SK-N-SH (cell line): Measurements from ENCODE around the gene COL8A1.
A peak's percentile ranks its signal among the peaks of the same experiment; 100 is the strongest.

Experiments
- ELF1 ChIP-seq: IDR thresholded peaks from 2 replicates; pipeline ENCODE4 v1.4.0; 2012
- EP300 ChIP-seq, 2 experiments: IDR thresholded peaks; 2 replicates each; pipeline versions ENCODE4 v1.4.0 to v1.6.1; 2012; ENCODE audit warnings: borderline replicate concordance in 1 of 2, low read depth in 1 of 2, low read length in 1 of 2
- EZH2phosphoT487 ChIP-seq: fragments of 200-600 bp; sonication (generic); IDR thresholded peaks from 2 replicates; pipeline ENCODE4 v1.6.1; 2017; ENCODE audit warnings: low read depth, mixed run types, mild to moderate bottlenecking, antibody characterized with exemption, moderate library complexity, borderline replicate concordance
- FOXJ3 ChIP-seq: sonication (generic); formaldehyde crosslinking; IDR thresholded peaks from 2 replicates; pipeline ENCODE4 v1.5.1; 2020; ENCODE audit warnings: mild to moderate bottlenecking, missing genetic modification reagents
- FOXM1 ChIP-seq: IDR thresholded peaks from 2 replicates; pipeline ENCODE4 v1.4.0; 2012; ENCODE audit warnings: low read depth, mild to moderate bottlenecking
- GABPA ChIP-seq: IDR thresholded peaks from 2 replicates; pipeline ENCODE4 v1.4.0; 2012; ENCODE audit warnings: low read depth, mild to moderate bottlenecking
- JUND ChIP-seq: IDR thresholded peaks from 2 replicates; pipeline ENCODE4 v1.4.0; 2012
- NFIC ChIP-seq: IDR thresholded peaks from 2 replicates; pipeline ENCODE4 v1.4.0; 2012; ENCODE audit warnings: borderline replicate concordance
- NRF1 ChIP-seq: IDR thresholded peaks from 2 replicates; pipeline ENCODE4 v1.6.1; 2012; ENCODE audit warnings: low read depth, mild to moderate bottlenecking, low read length
- POLR2AphosphoS5 ChIP-seq: IDR thresholded peaks from 2 replicates; pipeline ENCODE4 v1.6.1; 2012; ENCODE audit warnings: low read depth, low read length
- SMC3 ChIP-seq: IDR thresholded peaks from 2 replicates; pipeline ENCODE4 v1.6.1; 2012; ENCODE audit warnings: low read depth, low read length, improper control_type of control experiment
- TF ChIP-seq, protein P1 (sequence below): fragments of 200-600 bp; sonication (generic); IDR thresholded peaks from 2 replicates; pipeline ENCODE4 v1.6.1; 2017; ENCODE audit warnings: antibody characterized with exemption, mild to moderate bottlenecking, moderate library complexity
- TF ChIP-seq, protein P2 (sequence below): IDR thresholded peaks from 2 replicates; pipeline ENCODE4 v1.4.0; 2012; ENCODE audit warnings: low read depth
- TF ChIP-seq, protein P3 (sequence below): IDR thresholded peaks from 2 replicates; pipeline ENCODE4; 2012

DNA sequence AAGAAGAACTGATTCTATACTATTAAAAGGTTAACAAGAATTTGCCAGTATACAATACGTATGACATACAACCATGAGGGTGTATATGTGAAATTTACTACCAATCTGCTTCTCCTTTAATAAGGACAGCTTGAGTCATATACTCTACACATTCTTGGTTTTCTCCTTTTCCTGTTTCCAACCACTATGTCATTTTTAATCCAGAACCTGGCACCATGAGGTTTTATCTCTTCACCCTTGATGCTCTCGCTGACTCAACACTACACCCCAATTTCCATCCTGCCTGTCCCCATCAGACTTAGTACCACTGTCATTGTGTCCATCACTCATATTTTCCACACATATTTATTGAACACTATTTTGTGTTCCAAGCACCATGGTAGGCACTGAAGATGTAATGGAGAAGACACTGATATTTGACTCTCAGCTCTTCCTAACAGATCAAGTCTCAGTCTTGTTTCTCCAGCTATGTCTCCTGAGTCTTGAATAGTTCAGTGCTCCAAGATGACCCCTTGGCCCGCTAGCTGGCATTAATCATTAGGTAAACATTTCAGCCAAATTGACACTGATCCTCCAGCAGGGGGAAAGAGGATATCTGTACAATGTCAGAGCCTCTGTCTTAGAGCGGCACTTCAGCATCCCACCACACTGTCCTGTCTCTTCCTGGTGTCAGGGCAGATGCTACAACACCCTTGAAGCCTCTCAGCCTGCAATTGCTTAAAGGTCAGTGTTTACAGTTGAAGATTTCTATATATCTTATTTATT, 11.2 kb upstream of the COL8A1 start:
- TF ChIP-seq, protein P1, sequence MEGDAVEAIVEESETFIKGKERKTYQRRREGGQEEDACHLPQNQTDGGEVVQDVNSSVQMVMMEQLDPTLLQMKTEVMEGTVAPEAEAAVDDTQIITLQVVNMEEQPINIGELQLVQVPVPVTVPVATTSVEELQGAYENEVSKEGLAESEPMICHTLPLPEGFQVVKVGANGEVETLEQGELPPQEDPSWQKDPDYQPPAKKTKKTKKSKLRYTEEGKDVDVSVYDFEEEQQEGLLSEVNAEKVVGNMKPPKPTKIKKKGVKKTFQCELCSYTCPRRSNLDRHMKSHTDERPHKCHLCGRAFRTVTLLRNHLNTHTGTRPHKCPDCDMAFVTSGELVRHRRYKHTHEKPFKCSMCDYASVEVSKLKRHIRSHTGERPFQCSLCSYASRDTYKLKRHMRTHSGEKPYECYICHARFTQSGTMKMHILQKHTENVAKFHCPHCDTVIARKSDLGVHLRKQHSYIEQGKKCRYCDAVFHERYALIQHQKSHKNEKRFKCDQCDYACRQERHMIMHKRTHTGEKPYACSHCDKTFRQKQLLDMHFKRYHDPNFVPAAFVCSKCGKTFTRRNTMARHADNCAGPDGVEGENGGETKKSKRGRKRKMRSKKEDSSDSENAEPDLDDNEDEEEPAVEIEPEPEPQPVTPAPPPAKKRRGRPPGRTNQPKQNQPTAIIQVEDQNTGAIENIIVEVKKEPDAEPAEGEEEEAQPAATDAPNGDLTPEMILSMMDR: peak; percentile 38
- TF ChIP-seq EP300 (IDR thresholded peaks at IDR 0.05; ENCODE audit: borderline replicate concordance in 1 of 2, low read depth in 1 of 2, low read length in 1 of 2) (no peak), JUND (no peak), POLR2AphosphoS5 (no peak), FOXJ3 (CRISPR knock-in tag) (no peak), NFIC (no peak), FOXM1 (no peak), SMC3 (no peak), ELF1 (no peak), GABPA (no peak), EZH2phosphoT487 (no peak), NRF1 (no peak)
- TF ChIP-seq, protein P2, sequence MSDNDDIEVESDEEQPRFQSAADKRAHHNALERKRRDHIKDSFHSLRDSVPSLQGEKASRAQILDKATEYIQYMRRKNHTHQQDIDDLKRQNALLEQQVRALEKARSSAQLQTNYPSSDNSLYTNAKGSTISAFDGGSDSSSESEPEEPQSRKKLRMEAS: no peak
- TF ChIP-seq, protein P3, sequence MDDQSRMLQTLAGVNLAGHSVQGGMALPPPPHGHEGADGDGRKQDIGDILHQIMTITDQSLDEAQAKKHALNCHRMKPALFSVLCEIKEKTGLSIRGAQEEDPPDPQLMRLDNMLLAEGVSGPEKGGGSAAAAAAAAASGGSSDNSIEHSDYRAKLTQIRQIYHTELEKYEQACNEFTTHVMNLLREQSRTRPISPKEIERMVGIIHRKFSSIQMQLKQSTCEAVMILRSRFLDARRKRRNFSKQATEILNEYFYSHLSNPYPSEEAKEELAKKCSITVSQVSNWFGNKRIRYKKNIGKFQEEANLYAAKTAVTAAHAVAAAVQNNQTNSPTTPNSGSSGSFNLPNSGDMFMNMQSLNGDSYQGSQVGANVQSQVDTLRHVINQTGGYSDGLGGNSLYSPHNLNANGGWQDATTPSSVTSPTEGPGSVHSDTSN: no peak
